HepG2 (cell line): ENCODE data around the gene NDUFB10. TPM values are rescaled to one million over a fixed set of nuclear protein-coding genes. Genes with fewer than 3 reads are reported as not detected.

ENCODE experiments used
- ELF3 ChIP-seq: IDR thresholded peaks from 2 replicates; pipeline ENCODE4 v1.6.1; 2016; ENCODE audit warnings: missing genetic modification reagents, missing compliant biosample characterization
- KMT2A ChIP-seq: sonication (generic); formaldehyde crosslinking; IDR thresholded peaks from 2 replicates; pipeline ENCODE4 v1.4.0; 2020; ENCODE audit warnings: missing genetic modification reagents
- MAFG ChIP-seq: sonication (generic); formaldehyde crosslinking; IDR thresholded peaks from 2 replicates; pipeline ENCODE4 v1.5.1; 2020; ENCODE audit warnings: mild to moderate bottlenecking, missing genetic modification reagents
- NONO ChIP-seq, 2 experiments: fragments of 450-650 bp in 1 of 2; sonication (generic) in 1 of 2; formaldehyde crosslinking in 1 of 2; IDR thresholded peaks in 1 of 2; conservative IDR thresholded peaks in 1 of 2; 2 replicates each; pipeline versions ENCODE4 v1.6.1 to v1.8.0; 2017 to 2022; ENCODE audit warnings: mild to moderate bottlenecking in 1 of 2, missing genetic modification reagents in 1 of 2, moderate library complexity in 1 of 2
- RFX5 ChIP-seq: IDR thresholded peaks from 2 replicates; pipeline ENCODE4 v1.6.1; 2011; ENCODE audit warnings: low read depth, low read length, improper control_type of control experiment
- ZBTB42 ChIP-seq: sonication (generic); formaldehyde crosslinking; IDR thresholded peaks from 2 replicates; pipeline ENCODE4 v1.5.0; 2020; ENCODE audit warnings: mild to moderate bottlenecking, missing genetic modification reagents
- ZNF160 ChIP-seq: sonication (generic); formaldehyde crosslinking; IDR thresholded peaks from 2 replicates; pipeline ENCODE4 v1.8.0; 2022; ENCODE audit warnings: mild to moderate bottlenecking, inconsistent platforms, missing genetic modification reagents
- ZNF180 ChIP-seq: sonication (generic); formaldehyde crosslinking; IDR thresholded peaks from 2 replicates; pipeline ENCODE4 v1.4.0; 2020; ENCODE audit warnings: low read depth, missing genetic modification reagents, borderline replicate concordance
- ZNF572 ChIP-seq: sonication (generic); formaldehyde crosslinking; IDR thresholded peaks from 2 replicates; pipeline ENCODE4 v1.5.1; 2020; ENCODE audit warnings: mild to moderate bottlenecking, missing genetic modification reagents
- ZNF746 ChIP-seq: sonication (generic); formaldehyde crosslinking; IDR thresholded peaks from 2 replicates; pipeline ENCODE4 v1.8.0; 2022; ENCODE audit warnings: mild to moderate bottlenecking, missing genetic modification reagents
- polyA plus RNA-seq, 8 experiments: library from polyadenylated mRNA; depleted of rRNA in 3 of 8; stranded (reverse) in 7 of 8; unstranded in 1 of 8; fragments of >200 nt; fragmentation: Illumina TruSeq in 4 of 8; extraction: Trizol in 4 of 8; gene quantifications; 2 replicates each; pipeline versions ENCODE4 v1.2.1 to v1.2.3, GENCODE V29; 2011 to 2016; ENCODE audit warnings: low read depth in 4 of 8, missing spikeins in 1 of 8, mixed read lengths in 1 of 8; ENCODE audit not compliant: insufficient read depth in 1 of 8
- total RNA-seq, 5 experiments: library from RNA; depleted of rRNA; stranded (reverse); fragments of >200 nt; fragmentation: Illumina TruSeq; extraction: Trizol; gene quantifications; 2 replicates each; pipeline ENCODE4 v1.2.3, GENCODE V29; 2016; ENCODE audit warnings: low read depth in 1 of 5
- TF ChIP-seq, protein P1 (sequence below): sonication (generic); formaldehyde crosslinking; IDR thresholded peaks from 2 replicates; pipeline ENCODE4 v1.5.1; 2020; ENCODE audit warnings: mild to moderate bottlenecking, missing genetic modification reagents, moderate library complexity
- TF ChIP-seq, protein P2 (sequence below): sonication (generic); formaldehyde crosslinking; IDR thresholded peaks from 2 replicates; pipeline ENCODE4 v1.8.1; 2022; ENCODE audit warnings: low read depth, mild to moderate bottlenecking, missing genetic modification reagents
- TF ChIP-seq, protein P3 (sequence below): sonication (generic); formaldehyde crosslinking; IDR thresholded peaks from 2 replicates; pipeline ENCODE4 v1.8.0; 2022; ENCODE audit warnings: mild to moderate bottlenecking, missing genetic modification reagents, moderate library complexity
- TF ChIP-seq, protein P4 (sequence below), 2 experiments: fragments of 450-650 bp in 1 of 2; sonication (generic) in 1 of 2; formaldehyde crosslinking in 1 of 2; IDR thresholded peaks; 2 replicates each; pipeline versions ENCODE4 v1.6.1 to v1.8.0; 2016 to 2022; ENCODE audit warnings: antibody characterized with exemption in 1 of 2, mild to moderate bottlenecking in 1 of 2, missing genetic modification reagents in 1 of 2

The NDUFB10 gene
- total and polyA plus RNA-seq, 2 of the 13 experiments (the other 11 are each of a cell fraction or from before 2014, with no cell fraction given), result 68.6 to 157 TPM

GRCh38 chr16:1990351-1991134 is 31.2 kb downstream of the NDUFB10 start (continued):
- TF ChIP-seq, protein P1, sequence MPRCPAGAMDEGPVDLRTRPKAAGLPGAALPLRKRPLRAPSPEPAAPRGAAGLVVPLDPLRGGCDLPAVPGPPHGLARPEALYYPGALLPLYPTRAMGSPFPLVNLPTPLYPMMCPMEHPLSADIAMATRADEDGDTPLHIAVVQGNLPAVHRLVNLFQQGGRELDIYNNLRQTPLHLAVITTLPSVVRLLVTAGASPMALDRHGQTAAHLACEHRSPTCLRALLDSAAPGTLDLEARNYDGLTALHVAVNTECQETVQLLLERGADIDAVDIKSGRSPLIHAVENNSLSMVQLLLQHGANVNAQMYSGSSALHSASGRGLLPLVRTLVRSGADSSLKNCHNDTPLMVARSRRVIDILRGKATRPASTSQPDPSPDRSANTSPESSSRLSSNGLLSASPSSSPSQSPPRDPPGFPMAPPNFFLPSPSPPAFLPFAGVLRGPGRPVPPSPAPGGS (CRISPR knock-in tag), result no peak
- TF ChIP-seq ZNF160, result no peak
- TF ChIP-seq ZBTB42, result no peak
- no peak for TF ChIP-seq KMT2A
- TF ChIP-seq RFX5, result no peak
- no peak for TF ChIP-seq NONO (IDR thresholded peaks at IDR 0.05)
- TF ChIP-seq NONO (CRISPR knock-in tag; conservative IDR thresholded peaks at IDR 0.05), result no peak
- TF ChIP-seq, protein P2, sequence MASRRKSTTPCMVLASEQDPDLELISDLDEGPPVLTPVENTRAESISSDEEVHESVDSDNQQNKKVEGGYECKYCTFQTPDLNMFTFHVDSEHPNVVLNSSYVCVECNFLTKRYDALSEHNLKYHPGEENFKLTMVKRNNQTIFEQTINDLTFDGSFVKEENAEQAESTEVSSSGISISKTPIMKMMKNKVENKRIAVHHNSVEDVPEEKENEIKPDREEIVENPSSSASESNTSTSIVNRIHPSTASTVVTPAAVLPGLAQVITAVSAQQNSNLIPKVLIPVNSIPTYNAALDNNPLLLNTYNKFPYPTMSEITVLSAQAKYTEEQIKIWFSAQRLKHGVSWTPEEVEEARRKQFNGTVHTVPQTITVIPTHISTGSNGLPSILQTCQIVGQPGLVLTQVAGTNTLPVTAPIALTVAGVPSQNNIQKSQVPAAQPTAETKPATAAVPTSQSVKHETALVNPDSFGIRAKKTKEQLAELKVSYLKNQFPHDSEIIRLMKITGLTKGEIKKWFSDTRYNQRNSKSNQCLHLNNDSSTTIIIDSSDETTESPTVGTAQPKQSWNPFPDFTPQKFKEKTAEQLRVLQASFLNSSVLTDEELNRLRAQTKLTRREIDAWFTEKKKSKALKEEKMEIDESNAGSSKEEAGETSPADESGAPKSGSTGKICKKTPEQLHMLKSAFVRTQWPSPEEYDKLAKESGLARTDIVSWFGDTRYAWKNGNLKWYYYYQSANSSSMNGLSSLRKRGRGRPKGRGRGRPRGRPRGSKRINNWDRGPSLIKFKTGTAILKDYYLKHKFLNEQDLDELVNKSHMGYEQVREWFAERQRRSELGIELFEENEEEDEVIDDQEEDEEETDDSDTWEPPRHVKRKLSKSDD (CRISPR knock-in tag), result no peak
- TF ChIP-seq, protein P3, sequence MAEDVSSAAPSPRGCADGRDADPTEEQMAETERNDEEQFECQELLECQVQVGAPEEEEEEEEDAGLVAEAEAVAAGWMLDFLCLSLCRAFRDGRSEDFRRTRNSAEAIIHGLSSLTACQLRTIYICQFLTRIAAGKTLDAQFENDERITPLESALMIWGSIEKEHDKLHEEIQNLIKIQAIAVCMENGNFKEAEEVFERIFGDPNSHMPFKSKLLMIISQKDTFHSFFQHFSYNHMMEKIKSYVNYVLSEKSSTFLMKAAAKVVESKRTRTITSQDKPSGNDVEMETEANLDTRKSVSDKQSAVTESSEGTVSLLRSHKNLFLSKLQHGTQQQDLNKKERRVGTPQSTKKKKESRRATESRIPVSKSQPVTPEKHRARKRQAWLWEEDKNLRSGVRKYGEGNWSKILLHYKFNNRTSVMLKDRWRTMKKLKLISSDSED (CRISPR knock-in tag), result no peak
- TF ChIP-seq ZNF572 (CRISPR knock-in tag), result 0 out of 2 replicates have a peak, but pooled peaks have one; percentile 63
- TF ChIP-seq ELF3, result no peak
- TF ChIP-seq ZNF180 (CRISPR knock-in tag), result no peak
- TF ChIP-seq ZNF746 (CRISPR knock-in tag), result no peak
- TF ChIP-seq MAFG, result no peak
- TF ChIP-seq, protein P4, sequence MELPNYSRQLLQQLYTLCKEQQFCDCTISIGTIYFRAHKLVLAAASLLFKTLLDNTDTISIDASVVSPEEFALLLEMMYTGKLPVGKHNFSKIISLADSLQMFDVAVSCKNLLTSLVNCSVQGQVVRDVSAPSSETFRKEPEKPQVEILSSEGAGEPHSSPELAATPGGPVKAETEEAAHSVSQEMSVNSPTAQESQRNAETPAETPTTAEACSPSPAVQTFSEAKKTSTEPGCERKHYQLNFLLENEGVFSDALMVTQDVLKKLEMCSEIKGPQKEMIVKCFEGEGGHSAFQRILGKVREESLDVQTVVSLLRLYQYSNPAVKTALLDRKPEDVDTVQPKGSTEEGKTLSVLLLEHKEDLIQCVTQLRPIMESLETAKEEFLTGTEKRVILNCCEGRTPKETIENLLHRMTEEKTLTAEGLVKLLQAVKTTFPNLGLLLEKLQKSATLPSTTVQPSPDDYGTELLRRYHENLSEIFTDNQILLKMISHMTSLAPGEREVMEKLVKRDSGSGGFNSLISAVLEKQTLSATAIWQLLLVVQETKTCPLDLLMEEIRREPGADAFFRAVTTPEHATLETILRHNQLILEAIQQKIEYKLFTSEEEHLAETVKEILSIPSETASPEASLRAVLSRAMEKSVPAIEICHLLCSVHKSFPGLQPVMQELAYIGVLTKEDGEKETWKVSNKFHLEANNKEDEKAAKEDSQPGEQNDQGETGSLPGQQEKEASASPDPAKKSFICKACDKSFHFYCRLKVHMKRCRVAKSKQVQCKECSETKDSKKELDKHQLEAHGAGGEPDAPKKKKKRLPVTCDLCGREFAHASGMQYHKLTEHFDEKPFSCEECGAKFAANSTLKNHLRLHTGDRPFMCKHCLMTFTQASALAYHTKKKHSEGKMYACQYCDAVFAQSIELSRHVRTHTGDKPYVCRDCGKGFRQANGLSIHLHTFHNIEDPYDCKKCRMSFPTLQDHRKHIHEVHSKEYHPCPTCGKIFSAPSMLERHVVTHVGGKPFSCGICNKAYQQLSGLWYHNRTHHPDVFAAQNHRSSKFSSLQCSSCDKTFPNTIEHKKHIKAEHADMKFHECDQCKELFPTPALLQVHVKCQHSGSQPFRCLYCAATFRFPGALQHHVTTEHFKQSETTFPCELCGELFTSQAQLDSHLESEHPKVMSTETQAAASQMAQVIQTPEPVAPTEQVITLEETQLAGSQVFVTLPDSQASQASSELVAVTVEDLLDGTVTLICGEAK (IDR thresholded peaks at IDR 0.05), result no peak
- TF ChIP-seq, protein P4 (CRISPR knock-in tag; IDR thresholded peaks at IDR 0.05), result no peak
